Natural killer cell (primary cell): Measurements from ENCODE around the gene P2RY13. TPM values are rescaled to one million over a fixed set of nuclear protein-coding genes. Genes with fewer than 3 reads are reported as not detected.

ENCODE experiments used
- ATAC-seq, 3 donors: fragments of 150-1000 bp in 2 of 3; fragments of 200-7000 bp in 1 of 3; cut with Tn5 transposase; 1 replicate in 1 of 3; 2 replicates in 2 of 3; pipeline ENCODE4 v1.10.0; 2021; ENCODE audit warnings: mild to moderate bottlenecking in 2 of 3, moderate library complexity in 2 of 3
- DNase-seq, 2 donors: peaks; one replicate each; pipeline versions ENCODE4 v3.0.0 to v3.0.0-alpha.2; 2013 to 2021; ENCODE audit warnings: mixed read lengths in 1 of 2
- H3K27ac ChIP-seq: one replicate; pipeline ENCODE4 v1.5.1; 2013; ENCODE audit warnings: mild to moderate bottlenecking, low read length
- H3K27me3 ChIP-seq: one replicate; pipeline ENCODE4 v1.6.1; 2013; ENCODE audit warnings: low read length; ENCODE audit not compliant: control insufficient read depth, insufficient read depth
- H3K36me3 ChIP-seq: one replicate; pipeline ENCODE4 v1.6.1; 2013; ENCODE audit warnings: low read length; ENCODE audit not compliant: control insufficient read depth, insufficient read depth
- H3K4me1 ChIP-seq: one replicate; pipeline ENCODE4 v1.6.1; 2013; ENCODE audit warnings: low read length; ENCODE audit not compliant: control insufficient read depth, insufficient read depth
- H3K4me3 ChIP-seq: one replicate; pipeline ENCODE4 v1.5.1; 2013; ENCODE audit warnings: low read length
- H3K9me3 ChIP-seq: one replicate; pipeline ENCODE4 v1.6.1; 2013; ENCODE audit warnings: low read length; ENCODE audit not compliant: control insufficient read depth, insufficient read depth
- H3K27ac Mint-ChIP-seq, 2 donors: one replicate each; pipeline ENCODE4 v1.8.0; 2022; ENCODE audit warnings: mild to moderate bottlenecking in 2 of 2, mixed read lengths in 2 of 2, moderate library complexity in 1 of 2
- H3K27me3 Mint-ChIP-seq, 2 donors: one replicate each; pipeline ENCODE4 v1.8.0; 2022; ENCODE audit warnings: low read depth in 2 of 2, mixed read lengths in 2 of 2
- H3K36me3 Mint-ChIP-seq: one replicate; pipeline ENCODE4 v1.8.0; 2022; ENCODE audit warnings: mixed read lengths
- H3K4me1 Mint-ChIP-seq, 2 donors: one replicate each; pipeline ENCODE4 v1.8.0; 2022; ENCODE audit warnings: mixed read lengths in 2 of 2
- H3K4me3 Mint-ChIP-seq: one replicate; pipeline ENCODE4 v1.8.0; 2022; ENCODE audit warnings: mild to moderate bottlenecking, moderate library complexity, mixed read lengths
- H3K9me3 Mint-ChIP-seq, 2 donors: one replicate each; pipeline ENCODE4 v1.8.0; 2022; ENCODE audit warnings: mixed read lengths in 2 of 2
- CTCF ChIP-seq: fragments of 200-600 bp; IDR thresholded peaks from one replicate; pipeline ENCODE4 v1.8.0; 2022; ENCODE audit warnings: antibody characterized with exemption
- WGBS: methylation state at CpG from one replicate; pipeline ENCODE4 v1.1.7; 2013; ENCODE audit warnings: missing lambda C conversion rate; ENCODE audit not compliant: insufficient coverage; 5-methylcytosine and 5-hydroxymethylcytosine counted together
- intact Hi-C: fragments of 100-400 bp; cut with micrococcal nuclease; formaldehyde crosslinking; loops from one replicate; pipeline ENCODE4 v1.14.2; 2022
- total RNA-seq, 4 donors: library from RNA; stranded (reverse); fragments of 120-200 nt in 1 of 4; gene quantifications; one replicate each; pipeline versions ENCODE4 v1.2.3 to v1.2.4, GENCODE V29; 2013 to 2022

P2RY13 gene
- total RNA-seq, 3 donors from 2014 or later (not counting 1 experiment from before 2014, with no cell fraction given) = 0.59 to 6.5 (median 0.88) TPM

- Histone ChIP-seq H3K36me3 (no peaks in the 10 kb centered on the region), H3K27me3 (no peaks in the 10 kb centered on the region), H3K4me3 (no peak overlapping the region), H3K9me3 (no peaks in the 10 kb centered on the region), H3K27ac (no peak overlapping the region), H3K4me1 (peaks cover 17% of the 10 kb centered on the region)
- H3K36me3 Mint-ChIP-seq = no peaks in the 10 kb centered on the region
- H3K4me3 Mint-ChIP-seq = no peak overlapping the region
- no peak overlapping the region for H3K27ac Mint-ChIP-seq
- WGBS = 92% methylated on average over 3 of the region's 3 CpGs
- ATAC-seq = no peak
- H3K9me3 Mint-ChIP-seq = no peaks in the 10 kb centered on the region
- TF ChIP-seq CTCF = no peak
- H3K27me3 Mint-ChIP-seq = no peaks in the 10 kb centered on the region
- intact Hi-C loops = no loop called here
- DNase-seq = no peak
- H3K4me1 Mint-ChIP-seq = peaks cover 20 to 26% of the 10 kb centered on the region in 2 donors
Observed at GRCh38 chr3:151301787-151302186, 27.6 kb downstream of the P2RY13 start.

GRCh38 chr3:151300539-151300938, 28.8 kb downstream of the P2RY13 start:
- Mint-ChIP-seq H3K4me1 (peaks cover 7 to 14% of the 10 kb centered on the region in 2 donors), H3K36me3 (no peaks in the 10 kb centered on the region), H3K9me3 (no peaks in the 10 kb centered on the region), H3K4me3 (no peak overlapping the region), H3K27ac (no peak overlapping the region), H3K27me3 (no peaks in the 10 kb centered on the region)
- no CpG with 5 or more reads among the region's 1 CpG for WGBS
- Histone ChIP-seq H3K4me1 (peaks cover 9% of the 10 kb centered on the region), H3K27ac (no peak overlapping the region), H3K9me3 (no peaks in the 10 kb centered on the region), H3K4me3 (no peak overlapping the region), H3K27me3 (no peaks in the 10 kb centered on the region), H3K36me3 (no peaks in the 10 kb centered on the region)
- ATAC-seq (no peak), DNase-seq (no peak)
- TF ChIP-seq CTCF = no peak
- intact Hi-C loops = no loop called here

GRCh38 chr3:151299006-151299405, 30.3 kb downstream of the P2RY13 start:
- DNase-seq (no peak), ATAC-seq (no peak)
- H3K4me1 Mint-ChIP-seq = peaks cover 0 to 6% of the 10 kb centered on the region in 2 donors
- no peak overlapping the region for H3K27ac Mint-ChIP-seq
- no peak overlapping the region for H3K4me3 Mint-ChIP-seq
- Histone ChIP-seq H3K9me3 (no peaks in the 10 kb centered on the region), H3K4me1 (no peaks in the 10 kb centered on the region), H3K27me3 (no peaks in the 10 kb centered on the region), H3K4me3 (no peak overlapping the region), H3K27ac (no peak overlapping the region), H3K36me3 (no peaks in the 10 kb centered on the region)
- no peaks in the 10 kb centered on the region for H3K36me3 Mint-ChIP-seq
- no peak for TF ChIP-seq CTCF
- 79% methylated on average over 2 of the region's 2 CpGs for WGBS
- intact Hi-C loops = no loop called here
- no peaks in the 10 kb centered on the region for H3K27me3 Mint-ChIP-seq
- H3K9me3 Mint-ChIP-seq = no peaks in the 10 kb centered on the region

DNA sequence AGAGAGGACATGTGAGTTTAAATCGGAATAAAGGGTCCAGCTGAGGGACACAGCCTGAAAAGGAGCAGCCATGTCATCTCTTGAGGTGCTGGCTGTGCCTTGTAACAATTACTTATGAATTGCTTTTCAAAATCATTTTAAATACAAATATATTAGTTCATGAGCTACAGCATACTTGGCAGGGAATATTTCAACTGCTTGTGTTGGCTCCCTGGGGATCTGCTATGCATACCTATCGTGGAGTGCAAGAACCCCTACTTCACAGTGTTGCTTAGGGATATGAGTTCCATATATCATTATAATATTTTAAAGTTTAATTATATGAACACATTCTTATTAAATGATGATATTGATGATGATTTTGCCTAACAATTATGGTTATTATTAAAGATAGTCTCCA, 31.9 kb downstream of the P2RY13 start:
- no peak overlapping the region for H3K27ac Mint-ChIP-seq
- no peaks in the 10 kb centered on the region for H3K9me3 Mint-ChIP-seq
- no peak for TF ChIP-seq CTCF
- H3K36me3 Mint-ChIP-seq = no peaks in the 10 kb centered on the region
- H3K27me3 Mint-ChIP-seq = peaks cover 0 to 5% of the 10 kb centered on the region in 2 donors
- WGBS = 100% methylated on average over 1 of the region's 2 CpGs
- no peak for ATAC-seq
- DNase-seq = no peak
- H3K4me1 Mint-ChIP-seq = no peaks in the 10 kb centered on the region
- H3K27ac ChIP-seq = no peak overlapping the region
- no peaks in the 10 kb centered on the region for H3K36me3 ChIP-seq
- no peak overlapping the region for H3K4me3 Mint-ChIP-seq
- no peaks in the 10 kb centered on the region for H3K4me1 ChIP-seq
- no peaks in the 10 kb centered on the region for H3K9me3 ChIP-seq
- H3K27me3 ChIP-seq = no peaks in the 10 kb centered on the region
- H3K4me3 ChIP-seq = no peak overlapping the region
- intact Hi-C loops = no loop called here
